ENCODE measurements around the gene FGF5. TPM values are rescaled to one million over a fixed set of nuclear protein-coding genes. Genes with fewer than 3 reads are reported as not detected.

Gene FGF5
- total RNA-seq, 1 experiment from 2014 or later: not detected

DNA sequence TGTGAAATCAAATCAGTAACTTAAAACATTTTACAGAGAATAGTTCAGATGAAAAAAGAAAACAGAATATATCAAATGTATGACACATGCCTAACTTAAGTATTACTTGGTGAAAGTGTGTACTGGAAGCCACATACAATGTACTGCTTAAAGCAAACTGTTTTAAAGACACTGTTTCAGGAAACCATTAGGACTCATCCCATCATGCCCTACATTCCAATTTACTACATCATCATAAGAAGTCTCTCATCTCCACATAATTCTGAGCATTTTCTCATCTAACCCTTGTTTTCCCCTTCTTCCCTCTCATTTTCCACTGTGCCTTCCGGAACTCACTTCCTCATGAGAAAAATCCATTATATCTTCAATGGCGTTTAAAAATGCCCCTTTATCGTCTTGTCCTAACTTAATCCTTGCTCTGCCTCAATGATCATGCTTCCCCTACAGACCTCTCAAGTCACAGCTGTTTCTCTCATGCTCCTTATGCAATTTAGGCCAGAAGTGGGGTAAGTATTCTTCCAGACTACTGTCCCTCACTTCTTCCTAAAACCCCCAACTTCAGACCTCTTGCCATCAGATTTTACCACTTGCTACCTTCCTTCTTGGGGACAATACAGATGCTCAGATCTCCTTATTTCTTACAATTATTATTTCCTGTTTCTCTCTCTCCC is 26.8 kb upstream of the FGF5 start:
- Histone ChIP-seq H4K20me1 (ENCODE audit: control insufficient read depth, insufficient read depth, insufficient read length) (no peaks in the 10 kb centered on the region), H3K9ac (ENCODE audit: extremely low read depth, insufficient read length, low read length) (no peak overlapping the region), H3K79me1 (ENCODE audit: insufficient read depth, low read depth, low read length, poor library complexity, severe bottlenecking) (no peaks in the 10 kb centered on the region), H3K4me2 (ENCODE audit: insufficient read depth, insufficient read length, low read length) (no peak overlapping the region), H2AK5ac (ENCODE audit: insufficient read length, low read length) (no peak overlapping the region), H3K14ac (ENCODE audit: insufficient read depth, low read length) (no peak overlapping the region), H3K56ac (ENCODE audit: insufficient read length, low read depth, low read length) (no peak overlapping the region), H3K27me3 (ENCODE audit: insufficient read depth, low read length) (no peaks in the 10 kb centered on the region; the same call in 1 of the 2 replicates), H3K79me2 (ENCODE audit: insufficient read depth, low read length) (no peaks in the 10 kb centered on the region), H4K5ac (ENCODE audit: insufficient read length, low read depth, low read length) (no peak overlapping the region), H2BK12ac (ENCODE audit: insufficient read length, low read depth, low read length) (no peak overlapping the region), H3K27ac (ENCODE audit: insufficient read length, low read depth, low read length) (no peak overlapping the region), H2BK20ac (ENCODE audit: low read depth, low read length, poor library complexity, severe bottlenecking) (no peak overlapping the region), H4K8ac (replicated peaks; ENCODE audit: insufficient read length, low read depth, low read length) (no peak overlapping the region), H3K18ac (ENCODE audit: insufficient read length, low read depth, low read length) (no peak overlapping the region), H3K4me1 (ENCODE audit: insufficient read depth, low read length) (no peaks in the 10 kb centered on the region), H4K91ac (ENCODE audit: insufficient read length, low read depth, low read length) (no peak overlapping the region), H2BK120ac (ENCODE audit: low read depth, low read length, poor library complexity, severe bottlenecking) (no peak overlapping the region), H2AFZ (ENCODE audit: low read length) (no peak overlapping the region), H3K23ac (ENCODE audit: insufficient read length, low read depth, low read length) (no peak overlapping the region), H2BK5ac (ENCODE audit: insufficient read length, low read length) (no peak overlapping the region), H3K23me2 (ENCODE audit: insufficient read length, low read depth, low read length, poor library complexity, severe bottlenecking) (no peaks in the 10 kb centered on the region), H3T11ph (ENCODE audit: low read length) (no peak overlapping the region), H2BK15ac (ENCODE audit: low read depth, low read length) (no peak overlapping the region), H3K9me3 (ENCODE audit: control insufficient read depth, low read depth, low read length) (no peaks in the 10 kb centered on the region), H3K4ac (ENCODE audit: low read depth, low read length) (no peak overlapping the region)
- no peak overlapping the region for H3K27ac Mint-ChIP-seq
- H3K9me3 Mint-ChIP-seq: no peaks in the 10 kb centered on the region
- H3K36me3 Mint-ChIP-seq (ENCODE audit: insufficient read depth in 1 of 3, low read depth in 3 of 3): no peaks in the 10 kb centered on the region
- TF ChIP-seq, protein P1, sequence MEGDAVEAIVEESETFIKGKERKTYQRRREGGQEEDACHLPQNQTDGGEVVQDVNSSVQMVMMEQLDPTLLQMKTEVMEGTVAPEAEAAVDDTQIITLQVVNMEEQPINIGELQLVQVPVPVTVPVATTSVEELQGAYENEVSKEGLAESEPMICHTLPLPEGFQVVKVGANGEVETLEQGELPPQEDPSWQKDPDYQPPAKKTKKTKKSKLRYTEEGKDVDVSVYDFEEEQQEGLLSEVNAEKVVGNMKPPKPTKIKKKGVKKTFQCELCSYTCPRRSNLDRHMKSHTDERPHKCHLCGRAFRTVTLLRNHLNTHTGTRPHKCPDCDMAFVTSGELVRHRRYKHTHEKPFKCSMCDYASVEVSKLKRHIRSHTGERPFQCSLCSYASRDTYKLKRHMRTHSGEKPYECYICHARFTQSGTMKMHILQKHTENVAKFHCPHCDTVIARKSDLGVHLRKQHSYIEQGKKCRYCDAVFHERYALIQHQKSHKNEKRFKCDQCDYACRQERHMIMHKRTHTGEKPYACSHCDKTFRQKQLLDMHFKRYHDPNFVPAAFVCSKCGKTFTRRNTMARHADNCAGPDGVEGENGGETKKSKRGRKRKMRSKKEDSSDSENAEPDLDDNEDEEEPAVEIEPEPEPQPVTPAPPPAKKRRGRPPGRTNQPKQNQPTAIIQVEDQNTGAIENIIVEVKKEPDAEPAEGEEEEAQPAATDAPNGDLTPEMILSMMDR (conservative IDR thresholded peaks at IDR 0.05): no peak
- peaks cover 20% of the 10 kb centered on the region for H3K27me3 Mint-ChIP-seq (ENCODE audit: low read depth)
- H3K4me1 Mint-ChIP-seq: no peaks in the 10 kb centered on the region
- no CpG with 5 or more reads among the region's 3 CpGs for WGBS (ENCODE audit: extremely low coverage, insufficient read length, low lambda C conversion rate)
- H3K4me3 Mint-ChIP-seq: no peak overlapping the region
- no peak for DNase-seq
